Astrocyte of the spinal cord (primary cell): ENCODE data around the gene SLC10A7.

Experiments used
- DNase-seq: peaks from one replicate; pipeline ENCODE4 v3.0.0; 2011; ENCODE audit warnings: low read depth, low spot score
- H3K4me3 ChIP-seq: 2 replicates; pipeline ENCODE4 v1.5.1; 2011; ENCODE audit warnings: low read depth, mild to moderate bottlenecking, low read length, moderate library complexity
- in situ Hi-C: cut with HindIII; loops from 2 replicates; pipeline ENCODE4 v1.10.0; 2017; ENCODE audit warnings: low sequenced_read_pairs
- TF ChIP-seq, protein P1 (sequence below): IDR thresholded peaks from 2 replicates; pipeline ENCODE4 v1.5.1; 2012; ENCODE audit warnings: low read depth, mild to moderate bottlenecking, low read length, inconsistent platforms

The SLC10A7 gene

DNA sequence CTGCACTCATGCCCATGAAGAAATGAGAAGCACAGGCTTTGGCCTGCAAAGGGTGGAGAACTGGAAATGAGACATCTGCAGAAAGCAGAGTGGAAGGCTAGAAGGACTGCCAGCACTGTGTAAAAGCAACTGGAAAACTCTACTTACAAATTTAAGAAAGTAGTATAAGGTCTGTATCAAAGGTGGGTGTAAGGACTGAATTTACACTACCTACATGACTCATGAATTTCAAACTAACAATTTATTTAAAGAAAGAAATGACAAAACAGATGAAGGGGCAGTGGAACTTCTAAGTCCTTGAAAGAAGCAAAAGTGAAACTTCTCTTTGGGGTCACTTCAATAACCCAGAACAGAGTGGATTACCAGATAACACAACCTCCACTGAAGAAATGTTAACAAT, 71.2 kb downstream of the SLC10A7 start:
- in situ Hi-C loops = no loop called here
- TF ChIP-seq, protein P1, sequence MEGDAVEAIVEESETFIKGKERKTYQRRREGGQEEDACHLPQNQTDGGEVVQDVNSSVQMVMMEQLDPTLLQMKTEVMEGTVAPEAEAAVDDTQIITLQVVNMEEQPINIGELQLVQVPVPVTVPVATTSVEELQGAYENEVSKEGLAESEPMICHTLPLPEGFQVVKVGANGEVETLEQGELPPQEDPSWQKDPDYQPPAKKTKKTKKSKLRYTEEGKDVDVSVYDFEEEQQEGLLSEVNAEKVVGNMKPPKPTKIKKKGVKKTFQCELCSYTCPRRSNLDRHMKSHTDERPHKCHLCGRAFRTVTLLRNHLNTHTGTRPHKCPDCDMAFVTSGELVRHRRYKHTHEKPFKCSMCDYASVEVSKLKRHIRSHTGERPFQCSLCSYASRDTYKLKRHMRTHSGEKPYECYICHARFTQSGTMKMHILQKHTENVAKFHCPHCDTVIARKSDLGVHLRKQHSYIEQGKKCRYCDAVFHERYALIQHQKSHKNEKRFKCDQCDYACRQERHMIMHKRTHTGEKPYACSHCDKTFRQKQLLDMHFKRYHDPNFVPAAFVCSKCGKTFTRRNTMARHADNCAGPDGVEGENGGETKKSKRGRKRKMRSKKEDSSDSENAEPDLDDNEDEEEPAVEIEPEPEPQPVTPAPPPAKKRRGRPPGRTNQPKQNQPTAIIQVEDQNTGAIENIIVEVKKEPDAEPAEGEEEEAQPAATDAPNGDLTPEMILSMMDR = no peak
- H3K4me3 ChIP-seq = no peak overlapping the region
- no peak for DNase-seq

DNA sequence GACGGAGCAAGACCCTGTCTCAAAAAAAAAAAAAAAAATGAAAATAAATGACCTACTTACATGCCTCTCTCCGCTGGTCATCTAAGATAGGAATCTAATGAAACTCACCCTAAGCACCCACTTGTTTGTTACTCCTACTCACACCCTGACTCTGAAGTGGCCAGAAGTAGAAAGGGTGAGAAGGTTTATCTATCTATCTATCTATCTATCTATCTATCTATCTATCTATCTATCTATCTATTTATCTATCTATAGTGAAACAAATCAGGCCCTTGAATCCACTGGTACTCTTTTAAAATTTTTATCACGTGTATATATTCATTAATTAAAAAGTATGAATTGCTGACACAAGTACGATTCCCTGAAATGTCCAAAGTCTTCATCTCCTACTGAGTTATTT, 75.2 kb downstream of the SLC10A7 start:
- TF ChIP-seq, protein P1 = no peak
- DNase-seq = no peak
- in situ Hi-C loops = no loop called here

DNA sequence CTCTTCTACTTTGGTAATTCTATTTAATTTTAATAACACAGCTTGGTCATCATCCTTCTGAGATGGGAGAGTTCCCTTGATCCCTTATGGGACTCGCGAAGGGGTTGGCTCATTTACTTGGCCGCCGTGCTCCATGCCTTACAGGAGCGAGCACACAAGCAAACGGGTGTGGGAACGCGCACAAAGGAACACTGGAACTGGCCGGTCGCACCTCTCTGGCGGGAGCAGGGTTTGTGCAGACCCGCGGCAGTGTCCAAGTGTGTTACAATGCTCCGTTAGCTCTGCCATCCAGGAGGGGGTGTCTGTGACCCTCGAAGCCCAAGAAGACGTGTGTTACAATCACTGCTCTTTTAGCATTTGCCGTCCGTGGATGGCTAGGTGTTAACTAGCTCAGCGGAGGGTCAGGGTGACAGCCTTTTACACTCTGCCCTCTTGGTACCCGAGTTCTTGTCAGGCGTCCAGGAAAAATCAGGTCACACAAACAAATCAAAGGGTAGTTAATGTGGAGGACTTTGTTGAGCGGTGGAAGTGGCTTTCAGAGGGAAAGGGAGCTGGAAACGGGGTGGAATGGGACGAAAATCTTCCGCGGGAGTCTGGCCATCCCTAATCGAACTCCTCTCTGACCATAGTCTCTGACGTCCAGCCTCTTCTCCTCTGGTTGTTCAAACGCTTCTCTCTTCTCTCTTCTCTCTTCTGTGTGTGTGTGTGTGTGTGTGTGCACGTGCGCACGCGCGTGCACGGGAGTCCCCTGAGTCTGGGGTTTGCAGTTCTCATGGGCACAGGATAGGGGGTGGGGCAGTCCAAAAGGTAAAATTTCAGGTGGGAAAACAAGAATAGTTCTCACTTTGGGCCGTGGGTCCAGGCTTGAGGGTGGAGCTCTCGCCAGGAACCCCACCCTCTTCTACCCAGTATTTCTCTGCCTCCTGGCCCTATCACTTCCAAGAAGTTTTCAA, 76.3 kb downstream of the SLC10A7 start:
- TF ChIP-seq, protein P1 = no peak
- in situ Hi-C loops = no loop called here

More for the DNA sequence above, 75.2 kb downstream of the SLC10A7 start:
- no peak overlapping the region for H3K4me3 ChIP-seq

GRCh38 chr4:146443525-146443924, 78.2 kb downstream of the SLC10A7 start:
- TF ChIP-seq, protein P1 = no peak
- no peak overlapping the region for H3K4me3 ChIP-seq
- in situ Hi-C loops = no loop called here
- DNase-seq = no peak

More for the DNA sequence above, 76.3 kb downstream of the SLC10A7 start:
- DNase-seq = no peak
- no peak overlapping the region for H3K4me3 ChIP-seq

- TF ChIP-seq, protein P1 = no peak
- peak; percentile 38 for DNase-seq
- in situ Hi-C loops = no loop called here
- H3K4me3 ChIP-seq = no peak overlapping the region
Measured at GRCh38 chr4:146442801-146443200, 78.9 kb downstream of the SLC10A7 start.

GRCh38 chr4:146439999-146440398, 81.7 kb downstream of the SLC10A7 start:
- no peak overlapping the region for H3K4me3 ChIP-seq
- DNase-seq = no peak
- in situ Hi-C loops = no loop called here
- TF ChIP-seq, protein P1 = no peak
